GM10266 (cell line): ENCODE data around the gene ASPRV1.

ENCODE experiments used
- DNase-seq: peaks from one replicate; pipeline ENCODE4 v3.0.0; 2012; ENCODE audit errors: extremely low spot score
- TF ChIP-seq, protein P1 (sequence below): IDR thresholded peaks from 2 replicates; pipeline ENCODE4 v1.5.1; 2012; ENCODE audit warnings: mild to moderate bottlenecking, low read depth; ENCODE audit not compliant: control insufficient read depth, insufficient read depth; ENCODE audit errors: missing control alignments

Gene ASPRV1

DNA sequence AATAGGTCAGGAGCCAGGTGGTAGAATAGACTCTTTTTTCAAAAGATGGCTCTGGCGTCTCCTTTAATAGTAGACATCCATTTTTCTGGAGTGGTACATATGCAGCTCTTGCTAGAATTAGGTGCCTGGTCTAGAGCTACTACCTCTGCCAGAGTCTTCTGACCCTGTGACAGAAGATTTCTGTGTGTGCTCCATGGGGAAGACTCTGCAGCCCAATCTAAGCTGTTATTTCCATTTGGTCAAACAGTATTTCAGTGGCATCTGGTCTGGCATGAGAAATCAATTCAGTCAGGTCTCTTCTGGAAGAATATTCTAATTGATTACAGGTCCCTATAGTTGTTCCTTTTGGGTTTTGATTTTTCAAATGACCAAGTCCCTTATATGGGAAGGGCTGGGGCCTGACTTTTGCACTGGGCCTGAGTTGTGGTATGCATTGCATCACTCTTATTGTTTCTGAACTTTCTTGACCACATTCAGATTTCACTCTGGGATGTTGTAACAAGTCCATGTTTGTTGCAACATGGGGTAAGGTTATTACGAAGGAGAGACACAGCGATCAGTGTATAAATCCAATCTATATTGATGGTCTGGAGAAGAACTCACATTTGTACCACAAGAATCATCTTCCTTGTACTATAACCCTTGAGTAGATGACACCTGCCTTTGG lies 34.4 kb downstream of the ASPRV1 start:
- TF ChIP-seq, protein P1, sequence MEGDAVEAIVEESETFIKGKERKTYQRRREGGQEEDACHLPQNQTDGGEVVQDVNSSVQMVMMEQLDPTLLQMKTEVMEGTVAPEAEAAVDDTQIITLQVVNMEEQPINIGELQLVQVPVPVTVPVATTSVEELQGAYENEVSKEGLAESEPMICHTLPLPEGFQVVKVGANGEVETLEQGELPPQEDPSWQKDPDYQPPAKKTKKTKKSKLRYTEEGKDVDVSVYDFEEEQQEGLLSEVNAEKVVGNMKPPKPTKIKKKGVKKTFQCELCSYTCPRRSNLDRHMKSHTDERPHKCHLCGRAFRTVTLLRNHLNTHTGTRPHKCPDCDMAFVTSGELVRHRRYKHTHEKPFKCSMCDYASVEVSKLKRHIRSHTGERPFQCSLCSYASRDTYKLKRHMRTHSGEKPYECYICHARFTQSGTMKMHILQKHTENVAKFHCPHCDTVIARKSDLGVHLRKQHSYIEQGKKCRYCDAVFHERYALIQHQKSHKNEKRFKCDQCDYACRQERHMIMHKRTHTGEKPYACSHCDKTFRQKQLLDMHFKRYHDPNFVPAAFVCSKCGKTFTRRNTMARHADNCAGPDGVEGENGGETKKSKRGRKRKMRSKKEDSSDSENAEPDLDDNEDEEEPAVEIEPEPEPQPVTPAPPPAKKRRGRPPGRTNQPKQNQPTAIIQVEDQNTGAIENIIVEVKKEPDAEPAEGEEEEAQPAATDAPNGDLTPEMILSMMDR = no peak
- no peak for DNase-seq

DNA sequence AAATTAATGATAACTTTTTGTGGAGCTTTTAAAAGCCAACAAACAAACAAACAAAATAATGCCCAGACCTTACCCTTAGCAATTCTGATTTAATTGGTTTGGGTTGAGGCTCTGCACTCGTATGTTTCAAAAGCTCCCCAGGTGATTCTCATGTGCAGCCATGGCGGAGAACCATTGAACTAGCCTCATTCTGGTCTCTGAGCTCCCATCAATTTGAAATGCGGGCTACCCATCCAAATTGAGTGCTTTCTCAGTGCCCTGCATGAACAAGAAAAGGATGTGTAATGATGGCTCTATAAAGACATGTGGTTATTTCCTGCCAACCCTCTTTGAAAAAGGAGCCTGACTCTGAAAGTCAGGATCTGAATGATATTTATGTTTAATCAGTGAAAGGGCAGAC lies 38.3 kb downstream of the ASPRV1 start:
- TF ChIP-seq, protein P1 = no peak
- no peak for DNase-seq

DNA sequence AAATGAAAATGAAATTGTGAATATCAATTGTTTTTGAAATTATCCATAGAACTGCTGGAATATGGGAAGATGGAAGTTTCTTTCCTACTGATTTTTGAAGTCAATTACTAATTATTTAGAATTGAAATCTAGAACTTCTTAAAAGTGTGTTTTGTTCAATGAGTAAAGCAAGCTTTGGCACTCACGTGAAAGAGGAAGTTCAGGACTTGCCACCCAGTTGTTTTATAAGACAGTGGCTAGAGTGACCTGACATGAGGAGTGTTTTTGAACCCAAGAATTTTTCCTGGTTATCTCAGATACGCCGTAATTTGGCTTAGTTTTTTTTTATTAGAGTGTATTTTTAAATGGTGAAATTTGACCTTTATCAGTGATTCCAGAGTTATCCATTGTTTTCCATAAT lies 43.0 kb downstream of the ASPRV1 start:
- TF ChIP-seq, protein P1 = no peak
- DNase-seq = no peak

DNA sequence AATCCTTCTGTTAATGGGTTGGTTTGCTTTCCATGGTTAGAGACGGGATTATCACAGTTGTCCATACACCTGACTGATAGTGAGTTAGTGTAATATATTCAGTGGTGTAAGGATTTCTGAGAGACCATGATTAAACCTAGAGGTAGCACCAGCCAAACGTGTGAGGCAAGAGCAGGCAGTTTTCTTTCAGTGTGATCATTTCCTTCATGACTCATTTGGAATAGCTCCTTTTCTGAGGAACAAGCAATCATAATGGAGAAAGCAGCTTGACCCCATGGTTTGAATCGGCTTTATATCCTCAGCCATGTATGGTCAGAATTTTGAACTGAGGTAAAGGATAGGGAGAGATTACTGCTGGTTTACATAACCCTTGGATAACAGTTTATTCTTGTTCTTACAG lies 43.6 kb downstream of the ASPRV1 start:
- TF ChIP-seq, protein P1 = no peak
- DNase-seq = no peak

DNA sequence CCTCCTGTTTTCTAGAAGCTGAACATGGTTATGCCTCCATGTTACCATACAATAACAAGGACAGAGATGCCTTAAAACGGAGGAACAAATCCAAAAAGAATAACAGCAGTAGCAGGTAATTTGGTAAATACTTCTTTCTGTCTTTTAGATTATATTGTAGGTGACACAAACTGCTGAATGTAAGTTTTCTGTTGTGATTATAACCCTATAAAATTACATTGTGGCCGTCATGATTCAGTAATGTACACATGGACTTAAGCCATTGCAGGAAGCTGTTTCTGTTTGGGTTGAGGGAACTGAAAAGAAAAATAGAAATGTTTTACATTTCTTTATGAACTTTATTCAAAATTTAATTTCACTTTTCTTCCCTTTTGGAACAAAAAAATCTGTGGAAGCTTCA lies 45.3 kb downstream of the ASPRV1 start:
- TF ChIP-seq, protein P1 = no peak
- DNase-seq = no peak

DNA sequence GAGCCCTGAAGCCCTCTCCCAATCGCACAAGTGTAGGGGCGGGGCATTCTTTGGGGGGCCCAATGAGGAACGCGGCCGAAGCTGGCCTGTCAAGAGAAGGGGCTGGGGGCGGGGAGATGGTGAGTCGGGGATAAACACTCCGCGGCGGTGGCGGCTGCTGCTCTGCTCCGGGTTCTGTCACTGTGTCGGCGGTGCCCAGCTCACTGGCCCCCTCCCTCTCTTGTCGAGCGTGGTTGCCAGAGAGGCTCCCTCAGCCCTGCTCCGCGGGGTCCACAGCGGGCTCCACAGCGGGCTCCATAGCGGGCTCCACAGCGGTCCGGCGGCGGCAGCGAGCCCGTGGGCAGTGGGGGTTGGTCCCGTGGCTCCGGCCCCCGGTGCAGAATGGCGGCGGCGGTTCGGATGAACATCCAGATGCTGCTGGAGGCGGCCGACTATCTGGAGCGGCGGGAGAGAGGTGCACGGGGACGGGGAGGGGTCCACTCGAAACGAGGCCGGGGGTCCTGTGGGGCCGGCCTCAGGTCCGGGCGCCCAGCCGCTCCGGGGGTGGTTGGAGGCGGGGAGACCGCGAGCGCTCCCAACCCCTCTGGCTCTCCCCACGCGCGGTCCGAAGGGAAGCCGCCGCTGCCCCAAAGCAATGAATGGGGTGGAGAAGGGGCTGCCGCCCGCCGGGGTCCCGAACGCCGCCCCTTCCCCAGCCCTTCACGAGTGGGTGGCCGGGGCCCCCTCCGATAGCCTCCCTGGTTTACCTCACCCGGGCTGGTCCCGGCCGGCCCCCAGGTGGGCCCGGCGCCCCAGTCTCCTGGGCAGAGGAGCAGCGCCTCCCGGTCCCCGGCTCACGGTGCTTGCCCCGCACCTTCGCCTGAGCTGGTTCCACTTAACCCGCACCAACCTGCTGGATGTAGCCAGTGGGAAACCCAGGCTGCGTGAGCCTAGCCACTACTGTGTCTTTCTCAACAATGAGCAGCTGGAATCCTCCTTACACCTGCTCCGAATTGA lies 46.2 kb downstream of the ASPRV1 start, which contains the start of gene MXD1:
TSS of gene MXD1 (plus strand) at position 160 of the 996 bp plus-strand sequence. CDS start at position 382, 222 bp downstream.
- no peak for DNase-seq

More for the DNA sequence above, 46.2 kb downstream of the ASPRV1 start, which contains the start of gene MXD1:
- TF ChIP-seq, protein P1 = no peak
